ENCODE data around the gene NIT1.

GRCh38 chr1:161069731-161070270 lies 48.1 kb upstream of the NIT1 start, which contains the start of gene ARHGAP30:
- no peak for TF ChIP-seq CTCF (IDR thresholded peaks at IDR 0.05)
- no peak for TF ChIP-seq POLR2A (IDR thresholded peaks at IDR 0.05)
